ENCODE measurements around the gene ASXL1. TPM values are rescaled to one million over a fixed set of nuclear protein-coding genes. Genes with fewer than 3 reads are reported as not detected.

Gene ASXL1
- total RNA-seq, 1 experiment from 2014 or later = 22.7 TPM

DNA sequence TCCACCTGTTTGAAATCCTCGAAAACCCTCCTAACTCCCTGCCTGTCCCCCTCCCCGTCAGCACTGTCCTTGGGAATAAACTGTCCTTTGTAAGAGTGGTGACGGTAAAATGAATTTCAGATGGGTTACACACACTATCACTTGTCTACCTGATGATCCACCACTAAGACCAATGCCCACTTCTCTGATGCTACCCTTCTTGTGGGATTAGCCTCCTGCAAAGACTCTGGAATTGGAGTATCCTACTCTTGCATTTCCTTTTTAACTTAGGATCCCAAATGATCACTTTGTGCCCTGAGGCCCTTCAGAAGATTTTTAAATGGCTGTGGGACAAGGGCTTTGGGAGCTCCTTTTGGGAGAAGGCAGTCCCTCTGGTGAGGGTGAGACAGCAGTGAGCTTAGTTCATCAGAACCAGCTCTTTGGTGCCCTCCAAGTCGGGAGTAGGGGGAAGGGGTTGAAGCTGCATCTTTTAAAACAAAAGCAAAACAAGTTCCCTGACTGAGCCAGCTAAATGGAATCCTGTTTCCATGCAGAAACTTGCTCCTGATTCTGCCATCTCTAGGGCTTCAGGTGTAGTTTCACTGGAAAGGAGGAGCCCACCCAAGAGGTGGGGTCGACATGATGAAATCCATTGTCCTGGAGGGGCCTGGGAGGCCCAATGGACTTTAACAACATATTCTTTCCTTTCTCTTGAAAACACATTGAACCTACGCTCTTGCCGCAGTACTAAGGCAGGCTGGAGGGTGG is 86.5 kb downstream of the ASXL1 start (continued):
- TF ChIP-seq TCF7 (CRISPR knock-in tag; IDR thresholded peaks at IDR 0.05; ENCODE audit: low read depth) (no peak), ZMAT4 (CRISPR knock-in tag; IDR thresholded peaks at IDR 0.05) (no peak), GABPB1 (CRISPR knock-in tag; IDR thresholded peaks at IDR 0.05) (no peak), ZNF512 (CRISPR knock-in tag; IDR thresholded peaks at IDR 0.05; ENCODE audit: borderline replicate concordance) (no peak), ERG (CRISPR knock-in tag; IDR thresholded peaks at IDR 0.05) (no peak)

- Mint-ChIP-seq H3K36me3 (peaks cover 24% of the 10 kb centered on the region), H3K27ac (peak overlapping the region; percentile 84), H3K4me3 (no peak overlapping the region), H3K9me3 (no peaks in the 10 kb centered on the region), H3K4me1 (peaks cover 17% of the 10 kb centered on the region), H3K27me3 (ENCODE audit: low read depth) (no peaks in the 10 kb centered on the region)
- ChIA-PET POLR2A (no interaction called here), CTCF (interaction anchor here (0.5 to 3.0 kb wide), 3 partner anchors 11 to 300 kb away, joined by 3 to 19 read pairs (median 4); no protein-coding TSS in a partner anchor)
- TF ChIP-seq MAX (CRISPR knock-in tag; IDR thresholded peaks at IDR 0.05) (no peak), E2F5 (CRISPR knock-in tag; IDR thresholded peaks at IDR 0.05) (no peak), JAZF1 (CRISPR knock-in tag; IDR thresholded peaks at IDR 0.05) (no peak), ATF1 (CRISPR knock-in tag; IDR thresholded peaks at IDR 0.05) (no peak), NR1H2 (CRISPR knock-in tag; IDR thresholded peaks at IDR 0.05) (no peak), ZNF425 (CRISPR knock-in tag; conservative IDR thresholded peaks at IDR 0.05) (no peak), SMAD4 (CRISPR knock-in tag; IDR thresholded peaks at IDR 0.05) (no peak)
- TF ChIP-seq, protein P1, sequence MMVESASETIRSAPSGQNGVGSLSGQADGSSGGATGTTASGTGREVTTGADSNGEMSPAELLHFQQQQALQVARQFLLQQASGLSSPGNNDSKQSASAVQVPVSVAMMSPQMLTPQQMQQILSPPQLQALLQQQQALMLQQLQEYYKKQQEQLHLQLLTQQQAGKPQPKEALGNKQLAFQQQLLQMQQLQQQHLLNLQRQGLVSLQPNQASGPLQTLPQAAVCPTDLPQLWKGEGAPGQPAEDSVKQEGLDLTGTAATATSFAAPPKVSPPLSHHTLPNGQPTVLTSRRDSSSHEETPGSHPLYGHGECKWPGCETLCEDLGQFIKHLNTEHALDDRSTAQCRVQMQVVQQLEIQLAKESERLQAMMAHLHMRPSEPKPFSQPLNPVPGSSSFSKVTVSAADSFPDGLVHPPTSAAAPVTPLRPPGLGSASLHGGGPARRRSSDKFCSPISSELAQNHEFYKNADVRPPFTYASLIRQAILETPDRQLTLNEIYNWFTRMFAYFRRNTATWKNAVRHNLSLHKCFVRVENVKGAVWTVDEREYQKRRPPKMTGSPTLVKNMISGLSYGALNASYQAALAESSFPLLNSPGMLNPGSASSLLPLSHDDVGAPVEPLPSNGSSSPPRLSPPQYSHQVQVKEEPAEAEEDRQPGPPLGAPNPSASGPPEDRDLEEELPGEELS (CRISPR knock-in tag; IDR thresholded peaks at IDR 0.05) = no peak
- ATAC-seq = peak; percentile 49
- DNase-seq (ENCODE audit: low spot score) = peak; percentile 13
Measured at GRCh38 chr20:32445539-32446273, 87.6 kb downstream of the ASXL1 start.
